Gastroesophageal sphincter (tissue), 4 donors: ENCODE measurements around the gene RHEBL1. TPM values are rescaled to one million over a fixed set of nuclear protein-coding genes. Genes with fewer than 3 reads are reported as not detected.

Experiments
- ATAC-seq: fragments of 150-250 bp; one replicate; pipeline ENCODE4 v1.9.1; 2016; ENCODE audit warnings: mild to moderate bottlenecking, moderate library complexity
- H3K27ac ChIP-seq, 4 donors: fragments of 200-600 bp; sonication (generic) in 3 of 4; 1 replicate in 3 of 4; 2 replicates in 1 of 4; pipeline ENCODE4 v1.5.1; 2016 to 2019
- H3K27me3 ChIP-seq: fragments of 200-600 bp; sonication (generic); one replicate; pipeline ENCODE4 v1.5.1; 2019
- H3K36me3 ChIP-seq, 2 donors: fragments of 200-600 bp; sonication (generic); one replicate each; pipeline ENCODE4 v1.5.1; 2019; ENCODE audit warnings: control low read depth in 1 of 2
- H3K4me1 ChIP-seq, 3 donors: fragments of 200-600 bp; sonication (generic); 1 replicate in 2 of 3; 2 replicates in 1 of 3; pipeline ENCODE4 v1.5.1; 2016 to 2019; ENCODE audit warnings: control low read depth in 2 of 3
- H3K4me3 ChIP-seq, 2 donors: fragments of 200-600 bp; sonication (generic); one replicate each; pipeline ENCODE4 v1.5.1; 2019; ENCODE audit warnings: mild to moderate bottlenecking in 1 of 2, moderate library complexity in 1 of 2
- H3K9me3 ChIP-seq, 3 donors: fragments of 200-600 bp; sonication (generic); one replicate each; pipeline ENCODE4 v1.5.1; 2017 to 2019; ENCODE audit warnings: control low read depth in 2 of 3
- CTCF ChIP-seq, 4 experiments: fragments of 200-600 bp in 2 of 4; fragments of 450-650 bp in 2 of 4; sonication (generic) in 1 of 4; IDR thresholded peaks; one replicate each; pipeline ENCODE4 v1.5.1; 2017 to 2019; ENCODE audit warnings: antibody characterized with exemption in 4 of 4, mild to moderate bottlenecking in 2 of 4, moderate library complexity in 2 of 4
- EP300 ChIP-seq: sonication (generic); formaldehyde crosslinking; IDR thresholded peaks from one replicate; pipeline ENCODE4 v1.6.1; 2017; ENCODE audit warnings: antibody characterized with exemption, mild to moderate bottlenecking
- POLR2A ChIP-seq, 2 donors: fragments of 450-650 bp; IDR thresholded peaks; one replicate each; pipeline ENCODE4 v1.6.1; 2017; ENCODE audit warnings: antibody characterized with exemption in 2 of 2, mild to moderate bottlenecking in 2 of 2, moderate library complexity in 1 of 2
- POLR2AphosphoS5 ChIP-seq: sonication (generic); formaldehyde crosslinking; IDR thresholded peaks from one replicate; pipeline ENCODE4 v1.6.1; 2017; ENCODE audit warnings: antibody characterized with exemption
- WGBS, 2 donors: methylation state at CpG; one replicate each; pipeline ENCODE4 v1.1.5; 2018; ENCODE audit warnings: low coverage in 1 of 2; 5-methylcytosine and 5-hydroxymethylcytosine counted together
- total RNA-seq, 4 donors: library from RNA; depleted of rRNA; stranded (reverse); fragments of >200 nt; gene quantifications; one replicate each; pipeline ENCODE4 v1.1.0, GENCODE V29; 2016

RHEBL1 gene
- total RNA-seq, 4 donors from 2014 or later = 0.35 TPM; not detected in 3

GRCh38 chr12:49098035-49098451 lies 28.3 kb upstream of the RHEBL1 start:
- Histone ChIP-seq H3K36me3 (peaks cover 0 to 74% of the 10 kb centered on the region in 2 donors), H3K4me3 (no peak overlapping the region), H3K27me3 (peaks cover 20% of the 10 kb centered on the region), H3K27ac (peak overlapping the region in 1 of 4 donors; percentile 19), H3K4me1 (peaks cover 0 to 21% (median 14%) of the 10 kb centered on the region in 3 donors), H3K9me3 (no peaks in the 10 kb centered on the region)
- WGBS, 2 donors = 41 to 43% methylated on average over 2 to 4 of the region's 4 CpGs
- no peak for ATAC-seq
- TF ChIP-seq CTCF (IDR thresholded peaks at IDR 0.05) (peak in 3 of 4 experiments; percentile 58 to 81 (median 74)), EP300 (no peak), POLR2AphosphoS5 (no peak)

- Histone ChIP-seq H3K27me3 (peaks cover 26% of the 10 kb centered on the region), H3K4me1 (peaks cover 0 to 28% (median 18%) of the 10 kb centered on the region in 3 donors), H3K9me3 (no peaks in the 10 kb centered on the region), H3K4me3 (no peak overlapping the region), H3K27ac (peak overlapping the region in 1 of 4 donors; percentile 19), H3K36me3 (peaks cover 0 to 68% of the 10 kb centered on the region in 2 donors)
- no peak for ATAC-seq
- TF ChIP-seq POLR2A (IDR thresholded peaks at IDR 0.05) = no peak
- TF ChIP-seq POLR2AphosphoS5 = no peak
- no peak for TF ChIP-seq EP300
- no peak for TF ChIP-seq CTCF (IDR thresholded peaks at IDR 0.05)
- no CpG with 5 or more reads among the region's 3 CpGs for WGBS, 2 donors
Measured at GRCh38 chr12:49097381-49097780, 27.6 kb upstream of the RHEBL1 start.

GRCh38 chr12:49094975-49095365 lies 25.2 kb upstream of the RHEBL1 start:
- H3K4me1 ChIP-seq = peaks cover 0 to 52% (median 36%) of the 10 kb centered on the region in 3 donors
- peaks cover 0 to 43% of the 10 kb centered on the region in 2 donors for H3K36me3 ChIP-seq
- no peaks in the 10 kb centered on the region for H3K9me3 ChIP-seq
- peak overlapping the region in 1 of 2 donors; percentile 43 for H3K4me3 ChIP-seq
- H3K27me3 ChIP-seq = peaks cover 51% of the 10 kb centered on the region
- WGBS, 2 donors = 59 to 80% methylated on average over 2 of the region's 2 CpGs
- peak overlapping the region in 1 of 4 donors; percentile 67 for H3K27ac ChIP-seq
- no peak for ATAC-seq
- no peak for TF ChIP-seq EP300
- peak; percentile 17 for TF ChIP-seq POLR2AphosphoS5

- peak within 1 kb of the TSS in 1 of 2 donors; percentile 43 for H3K4me3 ChIP-seq
- ATAC-seq = peak; percentile 27
- TF ChIP-seq EP300 (no peak), POLR2A (IDR thresholded peaks at IDR 0.05) (no peak), CTCF (IDR thresholded peaks at IDR 0.05) (no peak), POLR2AphosphoS5 (peak; percentile 14)
- H3K27ac ChIP-seq = peak within 1 kb of the TSS in 3 of 4 donors; percentile 14 to 67 (median 26)
- no peaks in the 10 kb centered on the region for H3K9me3 ChIP-seq
- WGBS, 2 donors = 0 to 4% methylated on average over 1 to 9 of the region's 49 CpGs
- peaks cover 0 to 58% (median 41%) of the 10 kb centered on the region in 3 donors for H3K4me1 ChIP-seq
- H3K27me3 ChIP-seq = peaks cover 57% of the 10 kb centered on the region
- H3K36me3 ChIP-seq = peaks cover 0 to 37% of the 10 kb centered on the region in 2 donors
Measured at GRCh38 chr12:49094160-49094974, 24.6 kb upstream of the RHEBL1 start, which contains the start of gene DHH. Gene DHH (minus strand): TSS chr12:49094801. CDS start chr12:49094512, 289 bp downstream.

- peak overlapping the region in 1 of 2 donors; percentile 43 for H3K4me3 ChIP-seq
- H3K4me1 ChIP-seq = peaks cover 0 to 64% (median 41%) of the 10 kb centered on the region in 3 donors
- ATAC-seq = no peak
- H3K36me3 ChIP-seq = peaks cover 0 to 31% of the 10 kb centered on the region in 2 donors
- 7 to 9% methylated on average over 3 to 9 of the region's 9 CpGs for WGBS, 2 donors
- no peaks in the 10 kb centered on the region for H3K9me3 ChIP-seq
- TF ChIP-seq POLR2AphosphoS5 = no peak
- no peak for TF ChIP-seq POLR2A (IDR thresholded peaks at IDR 0.05)
- TF ChIP-seq CTCF (IDR thresholded peaks at IDR 0.05) = no peak
- no peak for TF ChIP-seq EP300
- H3K27ac ChIP-seq = peak overlapping the region in 3 of 4 donors; percentile 14 to 67 (median 26)
- peaks cover 62% of the 10 kb centered on the region for H3K27me3 ChIP-seq
Measured at GRCh38 chr12:49093792-49094159, 24.0 kb upstream of the RHEBL1 start.
